ENCODE data around the gene ATP2C1.
"Not testable (repeated sequence)": the region's sequence is repeated elsewhere in the genome, so short reads cannot be mapped to it uniquely, and the experiment has no call there.

Gene ATP2C1

DNA sequence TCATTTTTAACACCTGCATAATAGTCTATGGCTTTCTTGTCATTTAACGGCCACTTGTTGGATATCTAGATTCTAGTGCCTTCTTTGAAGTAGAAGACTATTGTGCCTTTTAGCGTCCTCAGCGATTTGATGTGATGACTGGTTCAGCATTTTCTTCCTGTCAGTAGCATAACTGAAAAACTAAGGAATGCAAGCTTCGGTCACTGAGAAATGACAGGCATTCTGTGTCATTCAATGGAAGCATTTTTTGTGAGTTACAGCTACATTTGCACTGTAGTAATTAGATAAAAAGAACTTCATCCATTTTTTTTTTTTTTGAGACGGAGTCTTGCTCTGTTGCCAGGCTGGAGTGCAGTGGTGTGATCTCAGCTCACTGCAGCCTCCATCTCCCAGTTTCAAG lies 143.1 kb downstream of the ATP2C1 start:
- Mint-ChIP-seq H3K9me3 (peaks cover 5% of the 10 kb centered on the region), H3K27me3 (ENCODE audit: low read depth, poor library complexity) (no peaks in the 10 kb centered on the region), H3K36me3 (ENCODE audit: low read depth) (peaks cover 10% of the 10 kb centered on the region), H3K27ac (no peak overlapping the region), H3K4me1 (peaks cover 4% of the 10 kb centered on the region), H3K4me3 (no peak overlapping the region)
- TF ChIP-seq, protein P1, sequence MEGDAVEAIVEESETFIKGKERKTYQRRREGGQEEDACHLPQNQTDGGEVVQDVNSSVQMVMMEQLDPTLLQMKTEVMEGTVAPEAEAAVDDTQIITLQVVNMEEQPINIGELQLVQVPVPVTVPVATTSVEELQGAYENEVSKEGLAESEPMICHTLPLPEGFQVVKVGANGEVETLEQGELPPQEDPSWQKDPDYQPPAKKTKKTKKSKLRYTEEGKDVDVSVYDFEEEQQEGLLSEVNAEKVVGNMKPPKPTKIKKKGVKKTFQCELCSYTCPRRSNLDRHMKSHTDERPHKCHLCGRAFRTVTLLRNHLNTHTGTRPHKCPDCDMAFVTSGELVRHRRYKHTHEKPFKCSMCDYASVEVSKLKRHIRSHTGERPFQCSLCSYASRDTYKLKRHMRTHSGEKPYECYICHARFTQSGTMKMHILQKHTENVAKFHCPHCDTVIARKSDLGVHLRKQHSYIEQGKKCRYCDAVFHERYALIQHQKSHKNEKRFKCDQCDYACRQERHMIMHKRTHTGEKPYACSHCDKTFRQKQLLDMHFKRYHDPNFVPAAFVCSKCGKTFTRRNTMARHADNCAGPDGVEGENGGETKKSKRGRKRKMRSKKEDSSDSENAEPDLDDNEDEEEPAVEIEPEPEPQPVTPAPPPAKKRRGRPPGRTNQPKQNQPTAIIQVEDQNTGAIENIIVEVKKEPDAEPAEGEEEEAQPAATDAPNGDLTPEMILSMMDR (IDR thresholded peaks at IDR 0.05) = no peak
- DNase-seq = no peak

DNA sequence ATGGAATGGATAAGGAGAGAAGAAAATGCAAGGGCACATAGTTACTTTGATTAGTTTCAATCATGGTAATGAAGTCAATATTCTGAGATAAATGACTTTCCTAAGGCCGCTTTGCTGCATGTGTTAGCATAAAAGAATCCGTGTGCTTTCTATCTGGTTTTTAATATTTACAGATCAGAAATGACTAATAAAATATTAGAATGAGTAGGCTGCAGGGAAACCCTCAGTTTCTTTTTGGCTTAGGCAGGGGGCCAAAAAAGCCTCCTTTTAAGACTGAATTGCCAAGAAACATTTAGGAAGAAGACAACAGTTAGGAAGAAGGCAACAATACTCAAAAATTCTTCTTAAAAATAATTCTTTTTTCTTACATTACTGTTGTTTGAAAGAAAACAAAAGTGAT lies 144.4 kb downstream of the ATP2C1 start:
- Mint-ChIP-seq H3K27ac (no peak overlapping the region), H3K4me3 (no peak overlapping the region), H3K9me3 (peaks cover 13% of the 10 kb centered on the region), H3K27me3 (ENCODE audit: low read depth, poor library complexity) (no peaks in the 10 kb centered on the region), H3K4me1 (peaks cover 4% of the 10 kb centered on the region), H3K36me3 (ENCODE audit: low read depth) (peaks cover 17% of the 10 kb centered on the region)
- TF ChIP-seq, protein P1 (IDR thresholded peaks at IDR 0.05) = no peak
- DNase-seq = no peak

DNA sequence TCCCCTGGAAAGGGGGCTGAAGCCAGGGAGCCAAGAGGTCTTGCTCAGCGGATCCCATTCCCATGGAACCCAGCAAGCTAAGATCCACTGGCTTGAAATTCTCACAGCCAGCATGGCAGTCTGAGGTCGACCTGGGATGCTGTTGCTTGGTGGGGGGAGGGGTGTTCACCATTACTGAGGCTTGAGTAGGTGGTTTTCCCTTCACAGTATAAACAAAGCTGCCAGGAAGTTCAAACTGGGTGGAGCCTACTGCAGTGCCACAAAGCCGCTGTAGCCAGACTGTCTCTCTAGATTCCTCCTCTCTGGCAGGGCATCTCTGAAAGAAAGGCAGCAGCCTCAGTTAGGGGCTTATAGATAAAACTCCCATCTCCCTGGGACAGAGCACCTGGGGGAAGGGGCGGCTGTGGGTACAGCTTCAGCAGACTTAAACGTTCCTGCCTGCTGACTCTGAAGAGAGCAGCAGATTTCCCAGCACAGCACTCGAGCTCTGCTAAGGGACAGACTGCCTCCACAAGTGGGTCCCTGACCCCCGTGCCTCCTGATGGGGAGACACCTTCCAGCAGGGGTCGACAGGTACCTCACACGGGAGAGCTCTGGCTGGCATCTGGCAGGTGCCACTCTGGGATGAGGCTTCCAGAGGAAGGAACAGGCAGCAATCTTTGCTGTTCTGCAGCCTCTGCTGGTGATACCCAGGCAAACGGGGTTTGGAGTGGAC lies 148.5 kb downstream of the ATP2C1 start:
- H3K4me1 Mint-ChIP-seq; DNase-seq; H3K27ac Mint-ChIP-seq; H3K4me3 Mint-ChIP-seq; H3K27me3 Mint-ChIP-seq (ENCODE audit: low read depth, poor library complexity): not testable (repeated sequence)
- Mint-ChIP-seq H3K9me3 (peaks cover 42% of the 10 kb centered on the region), H3K36me3 (ENCODE audit: low read depth) (peaks cover 35% of the 10 kb centered on the region)

DNA sequence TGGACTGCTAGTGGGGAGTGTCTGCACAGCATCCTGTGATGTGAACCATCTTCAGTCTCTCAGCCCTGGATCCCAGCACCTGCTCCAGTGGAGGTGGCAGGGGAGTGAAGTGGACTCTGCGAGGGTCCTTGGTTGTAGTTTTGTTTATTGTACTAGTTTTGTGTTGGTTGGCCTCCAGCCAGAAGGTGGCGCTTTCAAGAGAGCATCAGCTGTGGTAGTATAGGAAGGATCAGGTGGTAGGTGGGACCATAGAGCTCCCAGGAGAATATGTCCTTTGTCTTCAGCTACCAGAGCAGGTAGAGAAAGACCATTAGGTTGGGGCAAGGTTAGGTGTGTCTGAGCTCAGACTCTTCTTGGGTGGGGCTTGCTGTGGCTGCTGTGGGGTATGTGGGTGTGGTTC lies 153.7 kb downstream of the ATP2C1 start:
- TF ChIP-seq, protein P1 (IDR thresholded peaks at IDR 0.05) = no peak
- Mint-ChIP-seq H3K9me3 (peaks cover 37% of the 10 kb centered on the region), H3K4me1 (no peaks in the 10 kb centered on the region), H3K27ac (no peak overlapping the region), H3K4me3 (no peak overlapping the region), H3K36me3 (ENCODE audit: low read depth) (peaks cover 25% of the 10 kb centered on the region), H3K27me3 (ENCODE audit: low read depth, poor library complexity) (no peaks in the 10 kb centered on the region)
- DNase-seq = no peak

DNA sequence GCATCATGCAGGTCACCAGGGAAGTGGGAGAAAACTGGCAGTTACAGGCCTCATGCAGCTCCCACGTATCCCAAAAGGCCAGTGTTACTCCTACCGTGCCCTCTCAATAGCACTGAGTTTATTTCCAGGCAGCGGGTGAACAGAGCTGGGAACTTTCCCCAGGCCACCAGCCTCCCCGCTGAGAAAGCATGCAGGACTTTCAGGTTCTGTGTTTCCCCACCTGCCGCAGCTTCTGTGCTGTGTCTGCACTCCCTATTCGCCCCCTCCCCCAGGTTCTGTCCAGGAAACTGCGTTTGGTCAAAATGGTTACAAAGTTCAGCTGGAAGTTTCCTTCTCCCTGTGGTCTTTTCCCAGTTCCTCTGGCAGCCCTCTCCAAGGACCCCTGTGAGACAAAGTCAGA lies 154.1 kb downstream of the ATP2C1 start:
- H3K27me3 Mint-ChIP-seq (ENCODE audit: low read depth, poor library complexity) = no peaks in the 10 kb centered on the region
- H3K4me3 Mint-ChIP-seq = no peak overlapping the region
- peaks cover 21% of the 10 kb centered on the region for H3K36me3 Mint-ChIP-seq (ENCODE audit: low read depth)
- TF ChIP-seq, protein P1 (IDR thresholded peaks at IDR 0.05) = no peak
- H3K9me3 Mint-ChIP-seq = peaks cover 32% of the 10 kb centered on the region
- peak overlapping the region; percentile 37 for H3K27ac Mint-ChIP-seq
- DNase-seq = no peak
- H3K4me1 Mint-ChIP-seq = no peaks in the 10 kb centered on the region

DNA sequence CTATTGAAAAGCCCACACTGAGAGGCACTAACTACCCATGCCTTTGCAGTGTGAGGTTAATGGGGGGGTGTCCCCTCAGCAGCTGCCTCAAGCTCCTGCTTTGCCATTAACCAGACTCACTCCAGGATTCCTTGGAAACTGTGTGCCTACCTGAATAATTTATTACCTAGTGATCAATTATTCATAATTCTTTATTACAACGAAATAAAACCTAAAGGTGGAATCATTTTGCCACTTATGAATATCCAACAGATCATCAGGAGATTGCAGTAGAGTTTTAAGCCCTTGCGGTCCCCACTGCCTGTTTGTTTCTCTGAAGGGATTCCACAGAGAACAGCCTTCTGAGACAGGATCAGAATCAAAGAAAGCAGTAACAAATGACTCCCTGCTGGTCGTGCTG lies 156.1 kb downstream of the ATP2C1 start:
- TF ChIP-seq, protein P1 (IDR thresholded peaks at IDR 0.05) = no peak
- Mint-ChIP-seq H3K4me1 (no peaks in the 10 kb centered on the region), H3K9me3 (peaks cover 13% of the 10 kb centered on the region)

More for the DNA sequence above, 156.1 kb downstream of the ATP2C1 start:
- Mint-ChIP-seq H3K27me3 (ENCODE audit: low read depth, poor library complexity) (peaks cover 2% of the 10 kb centered on the region), H3K27ac (no peak overlapping the region), H3K36me3 (ENCODE audit: low read depth) (peaks cover 4% of the 10 kb centered on the region), H3K4me3 (no peak overlapping the region)
- no peak for DNase-seq

All from nephron progenitor cell (in vitro differentiated cells).